H9 (cell line): ENCODE measurements around the gene FGF21. TPM values are rescaled to one million over a fixed set of nuclear protein-coding genes. Genes with fewer than 3 reads are reported as not detected.

Experiments
- DNase-seq: peaks from one replicate; pipeline ENCODE4 v3.0.0-alpha.2; 2017
- H2AFZ ChIP-seq: one replicate; pipeline ENCODE4 v1.6.1; 2013; ENCODE audit warnings: mild to moderate bottlenecking, low read length, control low read depth, moderate library complexity
- H2AK5ac ChIP-seq: 2 replicates; pipeline ENCODE4 v1.6.1; 2013; ENCODE audit warnings: low read length, control low read depth, mixed read lengths; ENCODE audit not compliant: insufficient read length
- H2BK120ac ChIP-seq: one replicate; pipeline ENCODE4 v1.6.1; 2013; ENCODE audit warnings: low read depth, mild to moderate bottlenecking, low read length, control low read depth, inconsistent platforms; ENCODE audit not compliant: poor library complexity, severe bottlenecking
- H2BK12ac ChIP-seq: 2 replicates; pipeline ENCODE4 v1.6.1; 2013; ENCODE audit warnings: low read length, control low read depth, mixed read lengths, low read depth; ENCODE audit not compliant: insufficient read length
- H2BK15ac ChIP-seq: 2 replicates; pipeline ENCODE4 v1.6.1; 2013; ENCODE audit warnings: low read depth, low read length, control low read depth
- H2BK20ac ChIP-seq: one replicate; pipeline ENCODE4 v1.6.1; 2013; ENCODE audit warnings: low read depth, mild to moderate bottlenecking, low read length, control low read depth, inconsistent platforms; ENCODE audit not compliant: poor library complexity, severe bottlenecking
- H2BK5ac ChIP-seq: 2 replicates; pipeline ENCODE4 v1.6.1; 2013; ENCODE audit warnings: low read length, control low read depth, mixed read lengths; ENCODE audit not compliant: insufficient read length
- H3K14ac ChIP-seq: 2 replicates; pipeline ENCODE4 v1.6.1; 2013; ENCODE audit warnings: low read length, control low read depth; ENCODE audit not compliant: insufficient read depth
- H3K18ac ChIP-seq: 2 replicates; pipeline ENCODE4 v1.6.1; 2013; ENCODE audit warnings: low read depth, mild to moderate bottlenecking, mixed read lengths, low read length, control low read depth; ENCODE audit not compliant: insufficient read length
- H3K23ac ChIP-seq: 2 replicates; pipeline ENCODE4 v1.6.1; 2013; ENCODE audit warnings: low read length, control low read depth, mixed read lengths, low read depth; ENCODE audit not compliant: insufficient read length
- H3K23me2 ChIP-seq: 2 replicates; pipeline ENCODE4 v1.6.1; 2013; ENCODE audit warnings: low read depth, mild to moderate bottlenecking, mixed read lengths, low read length, control low read depth; ENCODE audit not compliant: insufficient read length, poor library complexity, severe bottlenecking
- H3K27ac ChIP-seq: 2 replicates; pipeline ENCODE4 v1.5.1; 2013; ENCODE audit warnings: low read length, control low read depth, mixed read lengths, low read depth; ENCODE audit not compliant: insufficient read length
- H3K27me3 ChIP-seq: 2 replicates; pipeline ENCODE4 v1.6.1; 2013; ENCODE audit warnings: low read length, control low read depth, inconsistent platforms; ENCODE audit not compliant: insufficient read depth
- H3K4ac ChIP-seq: 2 replicates; pipeline ENCODE4 v1.6.1; 2013; ENCODE audit warnings: low read depth, mild to moderate bottlenecking, control low read depth, inconsistent platforms, low read length, moderate library complexity
- H3K4me1 ChIP-seq: 2 replicates; pipeline ENCODE4 v1.6.1; 2013; ENCODE audit warnings: low read length, control low read depth, inconsistent platforms; ENCODE audit not compliant: insufficient read depth
- H3K4me2 ChIP-seq: 2 replicates; pipeline ENCODE4 v1.6.1; 2013; ENCODE audit warnings: low read length, control low read depth, mixed read lengths; ENCODE audit not compliant: insufficient read length, insufficient read depth
- H3K56ac ChIP-seq: 2 replicates; pipeline ENCODE4 v1.6.1; 2013; ENCODE audit warnings: low read depth, mild to moderate bottlenecking, mixed read lengths, low read length, control low read depth; ENCODE audit not compliant: insufficient read length
- H3K79me1 ChIP-seq: 2 replicates; pipeline ENCODE4 v1.6.1; 2013; ENCODE audit warnings: low read depth, mild to moderate bottlenecking, moderate library complexity, low read length, control low read depth, inconsistent platforms; ENCODE audit not compliant: insufficient read depth, poor library complexity, severe bottlenecking
- H3K79me2 ChIP-seq: 2 replicates; pipeline ENCODE4 v1.6.1; 2013; ENCODE audit warnings: low read length, control low read depth, inconsistent platforms; ENCODE audit not compliant: insufficient read depth
- H3K9ac ChIP-seq: 2 replicates; pipeline ENCODE4 v1.6.1; 2013; ENCODE audit warnings: low read length, control low read depth, mixed read lengths; ENCODE audit not compliant: insufficient read length; ENCODE audit errors: extremely low read depth
- H3K9me3 ChIP-seq: one replicate; pipeline ENCODE4 v1.6.1; 2013; ENCODE audit warnings: low read depth, low read length, inconsistent platforms; ENCODE audit not compliant: control insufficient read depth
- H3T11ph ChIP-seq: one replicate; pipeline ENCODE4 v1.6.1; 2013; ENCODE audit warnings: mild to moderate bottlenecking, low read length, control low read depth, inconsistent platforms
- H4K20me1 ChIP-seq: one replicate; pipeline ENCODE4 v1.6.1; 2013; ENCODE audit not compliant: control insufficient read depth, insufficient read length, insufficient read depth
- H4K5ac ChIP-seq: 2 replicates; pipeline ENCODE4 v1.6.1; 2013; ENCODE audit warnings: low read depth, mild to moderate bottlenecking, mixed read lengths, low read length, control low read depth; ENCODE audit not compliant: insufficient read length
- H4K8ac ChIP-seq: replicated peaks from 2 replicates; pipeline ENCODE4 v1.6.1; 2013; ENCODE audit warnings: low read length, control low read depth, mixed read lengths, low read depth; ENCODE audit not compliant: insufficient read length
- H4K91ac ChIP-seq: 2 replicates; pipeline ENCODE4 v1.6.1; 2013; ENCODE audit warnings: low read depth, mild to moderate bottlenecking, moderate library complexity, mixed read lengths, low read length, control low read depth; ENCODE audit not compliant: insufficient read length
- H3K27ac Mint-ChIP-seq, 3 experiments: 2 replicates in 2 of 3; 3 replicates in 1 of 3; pipeline ENCODE4 v1.8.0; 2020 to 2021; ENCODE audit warnings: mixed read lengths in 3 of 3, mild to moderate bottlenecking in 1 of 3, moderate library complexity in 1 of 3
- H3K27me3 Mint-ChIP-seq: 2 replicates; pipeline ENCODE4 v1.8.0; 2021; ENCODE audit warnings: low read depth, mild to moderate bottlenecking, moderate library complexity, mixed read lengths
- H3K36me3 Mint-ChIP-seq, 3 experiments: 2 replicates in 2 of 3; 3 replicates in 1 of 3; pipeline ENCODE4 v1.8.0; 2020 to 2021; ENCODE audit warnings: low read depth in 3 of 3, mixed read lengths in 3 of 3; ENCODE audit not compliant: insufficient read depth in 1 of 3
- H3K4me1 Mint-ChIP-seq, 2 experiments: 2 replicates each; pipeline ENCODE4 v1.8.0; 2020; ENCODE audit warnings: mixed read lengths in 2 of 2
- H3K4me3 Mint-ChIP-seq, 2 experiments: 2 replicates in 1 of 2; 3 replicates in 1 of 2; pipeline ENCODE4 v1.8.0; 2020 to 2021; ENCODE audit warnings: mild to moderate bottlenecking in 2 of 2, mixed read lengths in 2 of 2, moderate library complexity in 1 of 2
- H3K9me3 Mint-ChIP-seq, 2 experiments: 2 replicates in 1 of 2; 3 replicates in 1 of 2; pipeline ENCODE4 v1.8.0; 2020; ENCODE audit warnings: mild to moderate bottlenecking in 2 of 2, mixed read lengths in 2 of 2, moderate library complexity in 1 of 2
- WGBS: extraction: QIAGEN DNeasy Blood & Tissue Kit; methylation state at CpG from one replicate; pipeline ENCODE4 v1.1.7; 2013; ENCODE audit warnings: missing lambda C conversion rate, low lambda C conversion rate, mixed read lengths; ENCODE audit not compliant: insufficient read length; ENCODE audit errors: extremely low coverage; 5-methylcytosine and 5-hydroxymethylcytosine counted together
- total RNA-seq: library from RNA; stranded (reverse); gene quantifications from 2 replicates; pipeline ENCODE4 v1.2.1, GENCODE V29; 2021
- TF ChIP-seq, protein P1 (sequence below): fragments of 200-600 bp; sonication (generic); conservative IDR thresholded peaks from 3 replicates; pipeline ENCODE4 v1.8.0; 2021; ENCODE audit warnings: antibody characterized with exemption, mild to moderate bottlenecking

FGF21 gene
- total RNA-seq, 1 experiment from 2014 or later, result 0.90 TPM

GRCh38 chr19:48779636-48780035 is 24.3 kb downstream of the FGF21 start:
- Histone ChIP-seq H3K4me2 (no peak overlapping the region), H2AK5ac (no peak overlapping the region), H3K79me1 (no peaks in the 10 kb centered on the region), H3K23ac (no peak overlapping the region), H3K27me3 (no peaks in the 10 kb centered on the region), H4K5ac (no peak overlapping the region), H2BK15ac (no peak overlapping the region), H2BK5ac (no peak overlapping the region), H3K18ac (no peak overlapping the region), H3K27ac (no peak overlapping the region), H3K23me2 (no peaks in the 10 kb centered on the region), H3K79me2 (no peaks in the 10 kb centered on the region), H3K4me1 (no peaks in the 10 kb centered on the region), H3K9ac (no peak overlapping the region), H2BK120ac (no peak overlapping the region), H3K4ac (no peak overlapping the region), H4K91ac (no peak overlapping the region), H4K20me1 (no peaks in the 10 kb centered on the region), H2BK12ac (no peak overlapping the region), H3T11ph (no peak overlapping the region), H2AFZ (no peak overlapping the region), H4K8ac (no peak overlapping the region), H3K56ac (no peak overlapping the region), H3K14ac (no peak overlapping the region), H2BK20ac (no peak overlapping the region), H3K9me3 (no peaks in the 10 kb centered on the region)
- peaks cover 5 to 10% of the 10 kb centered on the region in 2 experiments for H3K4me1 Mint-ChIP-seq
- no peaks in the 10 kb centered on the region; the same call in 1 of the 2 replicates for H3K27me3 Mint-ChIP-seq
- no peaks in the 10 kb centered on the region for H3K36me3 Mint-ChIP-seq
- H3K27ac Mint-ChIP-seq, result no peak overlapping the region
- DNase-seq, result no peak
- H3K4me3 Mint-ChIP-seq, result no peak overlapping the region
- no CpG with 5 or more reads among the region's 1 CpG for whole genome bisulfite sequencing
- TF ChIP-seq, protein P1, sequence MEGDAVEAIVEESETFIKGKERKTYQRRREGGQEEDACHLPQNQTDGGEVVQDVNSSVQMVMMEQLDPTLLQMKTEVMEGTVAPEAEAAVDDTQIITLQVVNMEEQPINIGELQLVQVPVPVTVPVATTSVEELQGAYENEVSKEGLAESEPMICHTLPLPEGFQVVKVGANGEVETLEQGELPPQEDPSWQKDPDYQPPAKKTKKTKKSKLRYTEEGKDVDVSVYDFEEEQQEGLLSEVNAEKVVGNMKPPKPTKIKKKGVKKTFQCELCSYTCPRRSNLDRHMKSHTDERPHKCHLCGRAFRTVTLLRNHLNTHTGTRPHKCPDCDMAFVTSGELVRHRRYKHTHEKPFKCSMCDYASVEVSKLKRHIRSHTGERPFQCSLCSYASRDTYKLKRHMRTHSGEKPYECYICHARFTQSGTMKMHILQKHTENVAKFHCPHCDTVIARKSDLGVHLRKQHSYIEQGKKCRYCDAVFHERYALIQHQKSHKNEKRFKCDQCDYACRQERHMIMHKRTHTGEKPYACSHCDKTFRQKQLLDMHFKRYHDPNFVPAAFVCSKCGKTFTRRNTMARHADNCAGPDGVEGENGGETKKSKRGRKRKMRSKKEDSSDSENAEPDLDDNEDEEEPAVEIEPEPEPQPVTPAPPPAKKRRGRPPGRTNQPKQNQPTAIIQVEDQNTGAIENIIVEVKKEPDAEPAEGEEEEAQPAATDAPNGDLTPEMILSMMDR, result no peak
- no peaks in the 10 kb centered on the region; a peak in 1 of 5 replicates for H3K9me3 Mint-ChIP-seq
